ENCODE results near the gene WDR37.

Gene WDR37

DNA sequence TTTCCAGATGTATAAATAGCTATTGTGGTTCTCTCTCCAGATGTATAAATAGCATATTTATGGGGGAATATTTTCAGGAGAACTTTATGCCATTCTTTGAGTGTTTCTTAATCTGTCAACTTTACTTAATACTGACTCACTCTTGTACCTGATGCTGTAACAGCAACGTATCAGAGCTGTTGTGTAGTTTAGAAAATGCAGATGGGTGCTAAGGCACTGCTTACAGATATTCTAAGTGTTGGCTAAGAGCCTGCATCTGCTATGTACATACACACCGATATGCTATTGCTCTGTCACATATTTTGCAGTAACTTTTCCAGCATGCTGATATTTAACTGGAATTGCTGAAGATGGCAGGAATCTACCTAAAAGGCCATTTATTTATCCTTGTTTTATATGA lies 71.9 kb downstream of the WDR37 start:
- DNase-seq (ENCODE audit: low spot score), result no peak

DNA sequence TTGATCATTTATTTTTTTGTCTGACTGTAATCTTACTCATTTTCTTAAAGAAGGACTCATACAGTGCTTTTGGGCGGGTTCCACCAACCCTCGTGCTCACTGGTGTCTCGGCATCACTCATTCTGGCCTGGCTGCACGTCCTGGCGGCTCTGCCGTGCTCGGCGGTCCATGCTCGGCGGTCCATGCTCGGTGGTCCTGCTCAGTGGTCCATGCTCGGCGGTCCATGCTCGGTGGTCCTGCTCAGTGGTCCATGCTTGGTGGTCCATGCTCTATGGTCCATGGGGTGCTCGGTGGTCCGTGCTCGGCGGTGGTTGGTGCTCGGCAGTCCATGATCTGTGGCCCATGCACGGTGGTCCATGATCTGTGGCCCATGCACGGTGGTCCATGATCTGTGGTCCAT lies 72.5 kb downstream of the WDR37 start:
- no peak for DNase-seq (ENCODE audit: low spot score)

- DNase-seq (ENCODE audit: low spot score), result no peak
Observed at GRCh38 chr10:1130226-1130625, 74.0 kb downstream of the WDR37 start.

GRCh38 chr10:1130995-1131790 lies 75.0 kb downstream of the WDR37 start:
- no peak for DNase-seq (ENCODE audit: low spot score)

DNA sequence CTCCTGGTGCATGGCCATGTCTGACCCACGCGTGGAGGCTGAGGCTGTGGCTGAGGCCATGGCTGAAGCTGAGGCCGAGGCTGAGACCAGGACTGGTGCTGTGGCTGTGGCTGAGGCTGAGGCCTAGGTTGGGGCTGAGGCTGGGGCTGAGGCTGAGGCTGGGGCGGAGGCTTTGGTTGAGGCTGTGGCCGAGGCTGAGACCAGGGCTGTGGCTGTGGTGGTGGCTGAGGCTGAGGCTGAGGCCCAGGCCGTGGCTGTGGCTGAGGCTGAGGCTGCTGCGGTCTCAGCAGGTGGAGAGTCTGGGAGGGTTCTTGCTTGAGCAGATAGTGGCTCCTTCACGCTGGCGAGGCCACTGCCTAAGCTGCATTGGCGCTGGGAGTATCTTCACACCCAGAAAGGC lies 76.4 kb downstream of the WDR37 start:
- DNase-seq (ENCODE audit: low spot score), result no peak

DNA sequence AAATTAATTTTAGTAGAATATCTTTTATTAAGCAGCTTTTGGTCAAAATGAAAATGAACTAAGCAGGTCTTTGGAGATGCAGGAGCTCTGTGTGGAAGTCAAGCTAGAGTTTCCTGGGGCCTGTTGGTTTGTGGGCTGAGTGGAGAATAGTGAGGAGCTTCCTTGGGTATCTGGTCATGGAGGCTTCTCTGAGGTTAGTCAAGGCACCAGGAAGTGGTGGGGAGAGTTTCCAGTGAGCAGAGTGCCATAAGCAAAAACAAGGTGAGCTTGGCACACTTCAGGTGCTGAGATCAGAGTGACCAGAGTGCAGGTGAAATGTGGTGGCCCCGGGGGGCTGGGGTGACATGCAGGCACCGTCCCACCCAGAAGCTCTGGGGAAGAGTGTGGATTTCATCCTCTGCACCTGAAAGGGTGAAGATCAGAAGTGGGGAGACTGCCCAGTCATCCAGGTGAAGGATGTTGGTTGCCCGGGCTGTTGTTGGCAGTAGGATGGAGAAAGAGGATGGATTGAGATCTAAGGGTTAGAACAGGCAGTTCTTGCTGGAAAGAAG lies 77.4 kb downstream of the WDR37 start:
- no peak for DNase-seq (ENCODE audit: low spot score)

GRCh38 chr10:1134156-1134555 lies 78.0 kb downstream of the WDR37 start:
- DNase-seq (ENCODE audit: low spot score), result no peak

GRCh38 chr10:1136268-1136667 lies 80.1 kb downstream of the WDR37 start:
- no peak for DNase-seq (ENCODE audit: low spot score)

- DNase-seq (ENCODE audit: low spot score), result no peak
Observed at GRCh38 chr10:1137499-1138163, 81.4 kb downstream of the WDR37 start.

GRCh38 chr10:1138529-1138928 lies 82.3 kb downstream of the WDR37 start:
- DNase-seq (ENCODE audit: low spot score), result no peak

DNA sequence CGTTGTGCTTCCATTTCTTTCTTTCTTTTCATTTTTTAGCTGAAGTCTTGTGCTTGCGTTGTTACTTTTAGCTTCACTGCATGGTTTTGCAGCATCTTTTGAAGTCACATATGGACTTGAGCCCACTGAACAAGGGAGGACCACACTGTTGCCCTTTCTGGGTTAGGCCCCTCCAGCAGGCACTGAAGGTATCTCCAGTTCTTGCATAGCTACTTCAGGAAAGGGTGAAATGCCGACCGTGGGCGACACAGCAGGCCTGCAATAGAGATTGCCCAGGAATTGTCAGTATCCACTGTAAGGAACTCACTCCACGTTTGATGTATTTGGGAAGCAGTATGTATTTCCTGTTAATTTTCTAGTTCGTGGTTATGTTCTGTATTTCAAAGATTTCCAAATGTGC lies 85.1 kb downstream of the WDR37 start:
- no peak for DNase-seq (ENCODE audit: low spot score)

DNA sequence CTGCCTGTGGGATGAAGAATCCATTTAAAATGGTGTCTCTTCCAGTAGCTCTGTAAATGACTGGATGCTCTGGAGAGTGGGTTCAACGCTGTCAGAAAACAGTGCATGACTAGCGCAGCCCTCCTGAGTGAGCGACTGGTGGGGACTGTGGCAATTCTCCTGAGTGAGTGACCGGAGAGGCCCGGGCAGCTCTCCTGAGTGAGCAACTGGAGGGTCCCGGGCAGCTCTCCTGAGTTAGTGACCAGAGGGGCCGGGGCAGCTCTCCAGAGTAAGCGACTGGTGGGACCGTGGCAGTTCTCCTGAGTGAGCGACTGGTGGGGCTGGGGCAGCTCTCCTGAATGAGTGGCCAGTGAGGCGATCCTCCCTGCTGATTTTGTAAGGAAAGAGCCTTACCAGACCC lies 85.5 kb downstream of the WDR37 start:
- DNase-seq (ENCODE audit: low spot score), result no peak

- no peak for DNase-seq (ENCODE audit: low spot score)
Observed at GRCh38 chr10:1142596-1142995, 86.4 kb downstream of the WDR37 start.

GRCh38 chr10:1147810-1148209 lies 91.6 kb downstream of the WDR37 start:
- no peak for DNase-seq (ENCODE audit: low spot score)

DNA sequence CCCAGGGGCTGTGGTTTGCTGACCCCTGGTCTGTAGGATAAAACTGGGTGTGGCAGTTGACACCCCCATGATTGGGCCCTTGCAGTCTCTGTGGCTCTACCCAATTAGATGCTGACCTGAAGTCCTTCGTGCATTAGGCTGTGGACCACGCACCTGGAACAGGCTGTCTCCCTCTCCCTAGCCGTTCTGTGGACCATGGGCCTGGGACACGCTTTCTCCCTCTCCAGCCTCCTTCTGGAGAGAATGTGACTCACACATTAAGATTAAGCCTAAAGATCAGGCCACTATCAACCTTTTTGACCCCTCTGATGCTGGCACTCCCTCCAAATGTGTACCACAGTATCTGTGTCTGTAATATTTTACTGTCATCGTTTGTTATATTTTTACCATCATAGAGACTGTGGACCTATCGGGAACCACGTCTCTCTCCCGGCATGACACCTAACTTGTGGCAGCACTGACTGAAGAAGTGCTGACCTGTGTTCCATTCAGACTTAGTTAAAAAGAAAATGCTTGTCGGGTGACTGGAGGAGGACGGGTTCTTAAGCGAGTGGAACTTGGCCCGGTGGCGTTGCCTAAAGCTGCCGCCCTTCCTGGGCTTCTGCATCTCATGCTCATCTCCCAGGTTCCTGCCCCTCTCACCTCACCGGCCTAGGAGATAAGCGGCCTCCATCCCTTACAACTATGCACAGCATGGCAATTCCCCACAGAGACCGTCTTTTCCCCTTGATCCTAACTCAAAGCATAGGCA lies 92.8 kb downstream of the WDR37 start:
- no peak for DNase-seq (ENCODE audit: low spot score)

DNA sequence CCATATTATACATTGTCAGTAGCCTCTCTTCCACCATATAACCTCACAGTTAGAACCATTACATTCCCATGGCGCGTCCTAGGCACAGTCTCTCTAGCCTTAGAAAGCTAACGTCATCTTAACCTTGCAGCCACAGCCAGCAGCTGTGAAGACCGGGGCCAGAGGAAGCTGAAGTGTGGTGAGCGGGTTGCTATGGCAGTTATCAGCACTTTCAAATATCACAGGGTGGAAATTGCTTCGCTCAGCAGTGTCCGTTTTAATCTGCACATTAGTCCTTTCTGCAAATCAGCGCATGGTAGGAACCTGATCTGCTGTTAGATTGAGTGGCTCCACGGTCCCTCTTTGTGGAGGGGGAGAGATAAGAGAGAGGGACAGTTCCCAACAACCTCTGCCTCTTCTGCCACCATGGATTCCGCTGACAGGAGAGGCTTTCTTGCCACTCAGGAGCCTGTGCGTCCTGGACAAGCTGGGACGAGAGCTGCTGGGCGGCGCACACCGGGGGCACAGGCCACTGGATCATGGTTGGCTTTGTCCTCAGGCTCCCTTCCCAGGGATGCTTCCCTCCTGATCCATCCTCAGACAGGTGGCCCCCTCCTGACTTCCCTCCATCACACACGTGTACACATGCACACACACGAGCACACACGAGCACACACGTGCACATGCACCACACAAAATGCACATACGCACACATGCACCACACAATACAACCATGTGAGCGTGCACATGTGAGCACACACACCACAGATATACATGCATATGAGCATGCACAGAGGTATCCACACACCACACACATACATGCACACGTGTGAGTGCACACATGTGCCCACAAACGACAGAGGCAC lies 93.8 kb downstream of the WDR37 start:
- DNase-seq (ENCODE audit: low spot score), result no peak

- DNase-seq (ENCODE audit: low spot score), result no peak
Observed at GRCh38 chr10:1150638-1150955, 94.4 kb downstream of the WDR37 start.

GRCh38 chr10:1151076-1152033 lies 95.2 kb downstream of the WDR37 start:
- DNase-seq (ENCODE audit: low spot score), result no peak

DNA sequence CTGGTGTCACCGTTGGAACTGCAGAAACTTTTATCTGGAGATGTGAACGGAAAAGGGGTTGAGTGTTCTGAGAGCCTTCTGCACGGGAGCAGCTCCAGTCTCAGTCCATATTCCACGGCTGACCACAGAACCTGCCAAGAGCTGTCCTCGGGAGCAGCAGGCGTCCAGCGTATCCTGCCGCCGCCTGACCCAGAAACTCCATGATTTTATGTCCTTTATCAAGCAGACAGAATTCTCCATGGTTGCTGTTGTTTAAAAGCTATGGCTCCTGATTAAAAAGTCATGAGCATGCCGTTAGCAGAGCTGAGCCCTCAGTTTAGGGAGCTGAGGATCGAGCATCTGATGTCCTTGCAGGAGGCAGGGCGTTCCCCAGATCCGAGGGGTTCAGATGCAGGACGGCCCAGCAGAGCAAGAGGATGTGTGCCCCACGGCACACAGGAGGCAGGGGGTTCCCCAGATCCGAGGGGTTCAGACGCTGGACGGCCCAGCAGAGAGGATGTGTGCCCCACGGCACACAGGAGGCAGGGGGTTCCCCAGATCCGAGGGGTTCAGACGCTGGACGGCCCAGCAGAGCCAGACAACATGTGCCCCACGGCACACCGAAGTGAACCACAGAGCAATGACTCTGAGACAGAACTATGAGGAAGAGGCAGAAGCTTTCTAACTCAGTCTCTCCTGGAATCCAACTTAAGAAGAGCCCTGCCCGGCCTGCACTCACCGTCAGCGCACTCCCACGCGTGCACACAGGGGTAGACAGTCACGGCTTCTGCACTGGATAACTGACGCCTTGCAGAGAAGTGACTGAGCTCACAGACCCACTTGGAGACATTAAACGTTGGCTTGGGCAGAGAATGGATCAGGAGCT lies 96.4 kb downstream of the WDR37 start:
- no peak for DNase-seq (ENCODE audit: low spot score)

DNA sequence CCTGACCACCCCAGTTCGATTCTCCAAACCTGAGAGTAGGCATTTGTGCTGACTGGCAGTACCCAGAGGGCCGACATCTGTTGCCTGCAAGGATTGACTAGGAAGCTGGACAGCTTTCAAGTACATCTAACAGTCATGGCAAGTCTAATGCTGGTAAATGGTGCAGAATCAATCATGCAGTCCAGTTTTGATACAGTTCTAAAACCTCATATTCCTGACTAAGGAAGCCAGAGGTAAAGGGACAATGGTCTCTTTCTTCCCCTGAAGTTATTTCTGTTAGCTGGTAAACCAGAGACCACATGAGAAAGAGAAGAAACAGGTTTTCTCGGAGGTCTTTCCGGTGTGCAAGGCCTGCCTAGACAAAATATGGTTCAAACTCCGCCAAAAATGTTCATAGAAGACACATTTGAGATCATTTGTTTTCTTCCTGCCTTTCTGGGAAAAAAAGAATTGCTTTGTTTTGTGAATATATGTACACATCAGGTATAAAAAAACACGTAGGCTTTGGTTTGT lies 97.1 kb downstream of the WDR37 start:
- no peak for DNase-seq (ENCODE audit: low spot score)

Data from germinal center (tissue), 1 donor.